Fibroblast of lung (primary cell): ENCODE measurements around the gene ZNF451. TPM values are rescaled to one million over a fixed set of nuclear protein-coding genes. Genes with fewer than 3 reads are reported as not detected.
A peak's percentile ranks its signal among the peaks of the same experiment; 100 is the strongest.
"Not testable (repeated sequence)": the region's sequence is repeated elsewhere in the genome, so short reads cannot be mapped to it uniquely, and the experiment has no call there.

ENCODE experiments used
- DNase-seq, 2 donors: peaks; one replicate each; pipeline versions ENCODE4 v3.0.0 to v3.0.0-alpha.2; 2010; ENCODE audit warnings: low read depth in 2 of 2
- H2AFZ ChIP-seq: 2 replicates; pipeline ENCODE4 v1.5.1; 2012; ENCODE audit warnings: low read length, control low read depth, inconsistent platforms
- H3K27ac ChIP-seq: 2 replicates; pipeline ENCODE4 v1.5.1; 2011; ENCODE audit warnings: low read length, control low read depth; ENCODE audit not compliant: insufficient read depth
- H3K27me3 ChIP-seq: 2 replicates; pipeline ENCODE4 v1.5.1; 2011; ENCODE audit warnings: mild to moderate bottlenecking, low read length; ENCODE audit not compliant: control insufficient read depth, insufficient read depth
- H3K36me3 ChIP-seq: 2 replicates; pipeline ENCODE4 v1.5.1; 2011; ENCODE audit warnings: low read length; ENCODE audit not compliant: control insufficient read depth, insufficient read depth
- H3K4me1 ChIP-seq: 2 replicates; pipeline ENCODE4 v1.5.1; 2011; ENCODE audit warnings: low read length; ENCODE audit not compliant: control insufficient read depth, insufficient read depth; ENCODE audit errors: extremely low read depth
- H3K4me2 ChIP-seq: 2 replicates; pipeline ENCODE4 v1.5.1; 2011; ENCODE audit warnings: low read length, control low read depth; ENCODE audit not compliant: insufficient read depth; ENCODE audit errors: extremely low read depth
- H3K4me3 ChIP-seq, 4 experiments: fragments of 200-600 bp in 1 of 4; sonication (generic) in 1 of 4; replicated peaks in 1 of 4; 2 replicates each; pipeline ENCODE4 v1.5.1; 2011 to 2016; ENCODE audit warnings: low read length in 4 of 4, low read depth in 3 of 4, mild to moderate bottlenecking in 3 of 4, control low read depth in 2 of 4, inconsistent platforms in 1 of 4, mixed read lengths in 1 of 4; ENCODE audit not compliant: insufficient read depth in 1 of 4; ENCODE audit errors: control extremely low read depth in 1 of 4
- H3K79me2 ChIP-seq: 2 replicates; pipeline ENCODE4 v1.5.1; 2012; ENCODE audit warnings: mild to moderate bottlenecking, low read length, inconsistent platforms; ENCODE audit not compliant: control insufficient read depth, insufficient read depth
- H3K9ac ChIP-seq: 2 replicates; pipeline ENCODE4 v1.5.1; 2011; ENCODE audit warnings: mild to moderate bottlenecking, low read length, control low read depth; ENCODE audit not compliant: insufficient read depth
- H3K9me3 ChIP-seq: 2 replicates; pipeline ENCODE4 v1.5.1; 2012; ENCODE audit warnings: low read depth, low read length; ENCODE audit not compliant: control insufficient read depth, insufficient read depth
- H4K20me1 ChIP-seq: 2 replicates; pipeline ENCODE4 v1.5.1; 2011; ENCODE audit warnings: low read length; ENCODE audit not compliant: control insufficient read depth, insufficient read depth; ENCODE audit errors: extremely low read depth
- EZH2 ChIP-seq: IDR thresholded peaks from 2 replicates; pipeline ENCODE4 v1.5.1; 2012; ENCODE audit warnings: low read length, control low read depth, mild to moderate bottlenecking; ENCODE audit errors: missing control alignments
- polyA plus RNA-seq, 2 donors: library from polyadenylated mRNA; depleted of rRNA in 1 of 2; stranded (reverse) in 1 of 2; unstranded in 1 of 2; fragments of >200 nt; gene quantifications; 2 replicates each; pipeline ENCODE4 v1.2.1, GENCODE V29; 2011 to 2012; ENCODE audit warnings: missing spikeins in 1 of 2
- total RNA-seq: library from RNA; depleted of rRNA; stranded (reverse); fragments of >200 nt; gene quantifications from 2 replicates; pipeline ENCODE4 v1.2.1, GENCODE V29; 2014
- TF ChIP-seq, protein P1 (sequence below), 2 donors: IDR thresholded peaks in 1 of 2; conservative IDR thresholded peaks in 1 of 2; 1 replicate in 1 of 2; 2 replicates in 1 of 2; pipeline ENCODE4 v1.5.1; 2011 to 2012; ENCODE audit warnings: low read length in 2 of 2, control low read depth in 1 of 2, inconsistent platforms in 1 of 2, low read depth in 1 of 2, mild to moderate bottlenecking in 1 of 2

ZNF451 gene
- total and polyA plus RNA-seq, 2 donors (not counting 1 experiment from before 2014, with no cell fraction given), result 30.0 to 74.6 TPM

DNA sequence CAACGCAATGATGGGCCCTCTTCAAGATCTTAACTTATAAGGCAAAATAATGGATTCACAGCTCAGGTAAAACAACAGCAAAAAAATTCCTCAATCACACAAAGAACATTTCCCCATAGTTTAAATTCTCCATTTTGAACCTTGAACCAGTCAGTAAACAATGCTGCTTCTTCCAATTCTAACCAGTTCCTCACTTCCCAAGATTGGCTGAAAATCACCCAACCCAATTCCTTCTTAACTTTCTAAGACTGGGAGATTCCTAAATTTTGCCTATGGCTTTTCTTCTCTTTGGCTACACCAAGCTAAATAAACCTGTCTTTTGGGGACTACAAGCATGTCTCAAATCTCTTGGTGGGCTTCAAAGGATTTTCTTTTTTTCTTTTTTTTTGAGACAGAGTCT, 3.1 kb upstream of the ZNF451 start:
- H3K9ac ChIP-seq, result no peak overlapping the region
- DNase-seq, result no peak
- no peak overlapping the region for H3K4me3 ChIP-seq
- H3K36me3 ChIP-seq, result no peaks in the 10 kb centered on the region
- H4K20me1 ChIP-seq, result no peaks in the 10 kb centered on the region
- H3K27ac ChIP-seq, result no peak overlapping the region
- TF ChIP-seq, protein P1, sequence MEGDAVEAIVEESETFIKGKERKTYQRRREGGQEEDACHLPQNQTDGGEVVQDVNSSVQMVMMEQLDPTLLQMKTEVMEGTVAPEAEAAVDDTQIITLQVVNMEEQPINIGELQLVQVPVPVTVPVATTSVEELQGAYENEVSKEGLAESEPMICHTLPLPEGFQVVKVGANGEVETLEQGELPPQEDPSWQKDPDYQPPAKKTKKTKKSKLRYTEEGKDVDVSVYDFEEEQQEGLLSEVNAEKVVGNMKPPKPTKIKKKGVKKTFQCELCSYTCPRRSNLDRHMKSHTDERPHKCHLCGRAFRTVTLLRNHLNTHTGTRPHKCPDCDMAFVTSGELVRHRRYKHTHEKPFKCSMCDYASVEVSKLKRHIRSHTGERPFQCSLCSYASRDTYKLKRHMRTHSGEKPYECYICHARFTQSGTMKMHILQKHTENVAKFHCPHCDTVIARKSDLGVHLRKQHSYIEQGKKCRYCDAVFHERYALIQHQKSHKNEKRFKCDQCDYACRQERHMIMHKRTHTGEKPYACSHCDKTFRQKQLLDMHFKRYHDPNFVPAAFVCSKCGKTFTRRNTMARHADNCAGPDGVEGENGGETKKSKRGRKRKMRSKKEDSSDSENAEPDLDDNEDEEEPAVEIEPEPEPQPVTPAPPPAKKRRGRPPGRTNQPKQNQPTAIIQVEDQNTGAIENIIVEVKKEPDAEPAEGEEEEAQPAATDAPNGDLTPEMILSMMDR (conservative IDR thresholded peaks at IDR 0.05 in 1 of 2, IDR thresholded peaks at IDR 0.05 in 1 of 2; ENCODE audit: low read depth in 1 of 2, low read length in 2 of 2), result no peak
- no peak for TF ChIP-seq EZH2
- no peak overlapping the region for H3K4me2 ChIP-seq
- peaks cover 5% of the 10 kb centered on the region for H3K79me2 ChIP-seq
- H3K9me3 ChIP-seq, result no peaks in the 10 kb centered on the region
- H3K27me3 ChIP-seq, result no peaks in the 10 kb centered on the region
- peaks cover 3% of the 10 kb centered on the region for H3K4me1 ChIP-seq
- no peak overlapping the region for H2AFZ ChIP-seq

DNA sequence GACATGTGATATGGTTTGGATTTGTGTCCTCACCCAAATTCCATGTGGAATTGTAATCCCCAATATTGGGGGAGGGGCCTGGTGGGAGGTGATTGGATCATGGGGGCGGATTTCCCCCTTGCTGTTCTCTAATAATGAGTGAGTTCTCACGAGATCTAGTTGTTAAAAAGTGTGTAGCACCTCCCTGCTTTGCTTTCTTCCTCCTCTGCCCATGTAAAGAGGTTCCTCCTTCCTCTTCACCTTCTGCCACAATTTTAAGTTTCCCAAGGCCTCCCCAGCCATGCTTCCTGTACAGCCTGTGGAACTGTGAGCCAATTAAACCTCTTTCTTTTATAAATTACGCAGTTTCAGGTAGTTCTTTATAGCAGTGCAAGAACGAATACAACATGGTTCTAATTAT, 2.1 kb upstream of the ZNF451 start:
- Histone ChIP-seq H3K36me3 (no peaks in the 10 kb centered on the region), H3K4me1 (peaks cover 3% of the 10 kb centered on the region), H3K27ac (no peak overlapping the region), H3K4me3 (no peak overlapping the region), H3K9me3 (no peaks in the 10 kb centered on the region), H4K20me1 (no peaks in the 10 kb centered on the region), H3K79me2 (peaks cover 16% of the 10 kb centered on the region), H3K27me3 (no peaks in the 10 kb centered on the region), H3K9ac (no peak overlapping the region), H3K4me2 (no peak overlapping the region), H2AFZ (no peak overlapping the region)
- no peak for TF ChIP-seq EZH2
- TF ChIP-seq, protein P1 (conservative IDR thresholded peaks at IDR 0.05 in 1 of 2, IDR thresholded peaks at IDR 0.05 in 1 of 2; ENCODE audit: low read depth in 1 of 2, low read length in 2 of 2), result no peak
- DNase-seq, result no peak

DNA sequence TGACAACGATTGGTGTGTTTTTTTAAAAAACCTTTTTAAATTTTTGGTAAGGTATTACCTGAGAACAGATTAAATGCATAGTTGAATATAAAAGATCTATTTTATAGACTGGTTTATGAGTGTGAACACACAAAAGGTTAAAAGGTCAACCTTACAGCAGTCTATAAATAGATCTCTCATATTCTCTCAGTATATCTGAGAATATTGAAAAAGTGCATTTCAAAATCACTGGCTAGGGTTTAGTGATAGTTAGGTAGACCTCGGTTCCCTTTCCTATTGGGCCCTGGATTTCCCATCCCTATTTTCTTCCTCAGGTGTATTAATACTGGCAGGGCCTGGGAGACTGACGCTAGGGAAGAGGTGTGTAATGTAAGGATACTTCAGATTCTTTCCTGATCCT, 723 bp upstream of the ZNF451 start:
- H2AFZ ChIP-seq, result peak overlapping the region; percentile 2
- H3K9me3 ChIP-seq, result no peaks in the 10 kb centered on the region
- peak overlapping the region; percentile 38 for H3K4me2 ChIP-seq
- peak overlapping the region; percentile 10 to 78 (median 60) for H3K4me3 ChIP-seq
- no peak for DNase-seq
- H3K36me3 ChIP-seq, result no peaks in the 10 kb centered on the region
- H3K27ac ChIP-seq, result peak overlapping the region; percentile 8
- peaks cover 29% of the 10 kb centered on the region for H3K79me2 ChIP-seq
- H3K27me3 ChIP-seq, result no peaks in the 10 kb centered on the region
- H4K20me1 ChIP-seq, result no peaks in the 10 kb centered on the region
- no peak overlapping the region for H3K9ac ChIP-seq
- H3K4me1 ChIP-seq, result peaks cover 3% of the 10 kb centered on the region
- TF ChIP-seq, protein P1 (conservative IDR thresholded peaks at IDR 0.05 in 1 of 2, IDR thresholded peaks at IDR 0.05 in 1 of 2; ENCODE audit: low read depth in 1 of 2, low read length in 2 of 2), result no peak
- no peak for TF ChIP-seq EZH2

DNA sequence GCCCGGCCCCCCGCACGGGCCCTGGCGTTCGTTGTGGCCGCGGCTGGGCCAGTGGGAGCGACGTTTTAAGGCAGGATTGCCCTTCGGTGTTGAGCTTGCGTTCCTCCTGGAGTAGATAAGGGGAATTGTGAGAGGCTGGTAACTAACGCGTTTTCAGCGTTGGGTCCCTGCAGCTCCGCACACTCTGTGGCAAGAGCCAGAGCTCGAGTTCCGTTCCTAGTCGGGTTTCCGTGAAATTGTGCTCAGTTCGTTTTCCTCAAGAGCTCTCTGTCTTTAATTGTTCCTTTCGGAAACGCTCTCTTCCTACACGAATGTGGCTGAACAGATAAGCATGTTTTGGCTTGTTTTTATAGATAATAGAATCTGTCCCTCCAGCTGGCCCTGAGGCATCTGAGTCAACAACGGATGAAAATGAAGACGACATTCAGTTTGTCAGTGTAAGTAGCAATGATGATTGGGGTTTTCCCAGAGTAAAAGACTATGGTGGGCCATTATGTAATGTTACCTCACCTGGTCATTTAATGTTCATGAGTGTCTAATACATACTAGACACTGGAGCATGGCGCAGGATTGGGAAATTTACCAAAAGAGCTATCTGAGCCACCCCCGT, 575 bp downstream of the ZNF451 start:
- H3K4me3 ChIP-seq, H3K36me3 ChIP-seq, H3K9ac ChIP-seq, DNase-seq, H4K20me1 ChIP-seq, H3K4me2 ChIP-seq, H3K4me1 ChIP-seq, H3K27me3 ChIP-seq, H2AFZ ChIP-seq, H3K9me3 ChIP-seq: not testable (repeated sequence)
- H3K79me2 ChIP-seq, result peaks cover 41% of the 10 kb centered on the region
- peak overlapping the region; percentile 8 for H3K27ac ChIP-seq

DNA sequence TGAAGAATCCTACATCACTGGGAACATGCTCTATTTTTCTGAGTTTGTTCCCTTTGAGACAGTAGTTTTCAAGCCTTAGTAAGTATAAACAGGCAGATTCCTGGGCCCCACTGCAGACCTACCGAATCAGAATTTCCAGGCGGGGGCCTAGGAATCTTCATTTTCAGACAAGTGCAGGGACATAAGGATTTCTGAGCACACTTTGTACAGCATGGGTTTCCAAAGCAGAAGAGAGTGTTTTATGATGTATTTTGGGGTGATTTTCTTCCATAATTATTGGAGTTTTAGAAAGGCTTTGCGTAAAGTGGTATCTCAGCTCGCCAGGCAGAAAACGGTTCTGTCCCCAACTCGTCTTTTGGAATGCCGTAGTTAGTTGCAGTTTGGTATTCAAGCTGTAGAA, 1.4 kb downstream of the ZNF451 start:
- not testable (repeated sequence) for H3K27ac ChIP-seq

More for the DNA sequence above, 1.4 kb downstream of the ZNF451 start:
- Histone ChIP-seq H3K79me2 (peaks cover 47% of the 10 kb centered on the region), H3K4me2 (peak overlapping the region; percentile 86), H3K4me3 (peak overlapping the region; percentile 25 to 54 (median 36))
- DNase-seq, H3K9me3 ChIP-seq, H3K9ac ChIP-seq, H2AFZ ChIP-seq, H4K20me1 ChIP-seq, H3K27me3 ChIP-seq, H3K36me3 ChIP-seq, H3K4me1 ChIP-seq: not testable (repeated sequence)
